ENCODE results near the gene ZIC3. TPM values are rescaled to one million over a fixed set of nuclear protein-coding genes. Genes with fewer than 3 reads are reported as not detected.
"Not testable (repeated sequence)": the region's sequence is repeated elsewhere in the genome, so short reads cannot be mapped to it uniquely, and the experiment has no call there.

ZIC3 gene
- total RNA-seq, 1 donor from 2014 or later: not detected

GRCh38 chrX:137549073-137549472 is 16.9 kb upstream of the ZIC3 start:
- H3K27me3 ChIP-seq (ENCODE audit: control insufficient read depth, insufficient read depth, low read length): peaks cover 10% of the 10 kb centered on the region

GRCh38 chrX:137549851-137550664 is 15.9 kb upstream of the ZIC3 start:
- DNase-seq (ENCODE audit: low read depth): no peak
- no peaks in the 10 kb centered on the region for H3K36me3 ChIP-seq (ENCODE audit: control insufficient read depth, insufficient read depth, low read length)
- FAIRE-seq: no peak
- peaks cover 10% of the 10 kb centered on the region for H3K27me3 ChIP-seq (ENCODE audit: control insufficient read depth, insufficient read depth, low read length)
- H3K4me3 ChIP-seq (ENCODE audit: low read depth, low read length): no peak overlapping the region
- no peak for TF ChIP-seq CTCF (IDR thresholded peaks at IDR 0.05; ENCODE audit: insufficient read depth, low read length, severe bottlenecking)

More at GRCh38 chrX:137549073-137549472, 16.9 kb upstream of the ZIC3 start:
- DNase-seq (ENCODE audit: low read depth) (no peak), FAIRE-seq (no peak)
- Histone ChIP-seq H3K4me3 (ENCODE audit: low read depth, low read length) (no peak overlapping the region), H3K36me3 (ENCODE audit: control insufficient read depth, insufficient read depth, low read length) (no peaks in the 10 kb centered on the region)
- TF ChIP-seq CTCF (IDR thresholded peaks at IDR 0.05; ENCODE audit: insufficient read depth, low read length, severe bottlenecking): no peak

GRCh38 chrX:137550665-137551261 is 15.2 kb upstream of the ZIC3 start:
- FAIRE-seq: no peak
- H3K27me3 ChIP-seq (ENCODE audit: control insufficient read depth, insufficient read depth, low read length): peaks cover 10% of the 10 kb centered on the region

GRCh38 chrX:137552098-137552497 is 13.8 kb upstream of the ZIC3 start:
- not testable (repeated sequence) for H3K27me3 ChIP-seq (ENCODE audit: control insufficient read depth, insufficient read depth, low read length); H3K4me3 ChIP-seq (ENCODE audit: low read depth, low read length); H3K36me3 ChIP-seq (ENCODE audit: control insufficient read depth, insufficient read depth, low read length); FAIRE-seq; DNase-seq (ENCODE audit: low read depth)

More at GRCh38 chrX:137550665-137551261, 15.2 kb upstream of the ZIC3 start:
- H3K4me3 ChIP-seq (ENCODE audit: low read depth, low read length): no peak overlapping the region
- no peak for TF ChIP-seq CTCF (IDR thresholded peaks at IDR 0.05; ENCODE audit: insufficient read depth, low read length, severe bottlenecking)
- H3K36me3 ChIP-seq (ENCODE audit: control insufficient read depth, insufficient read depth, low read length): no peaks in the 10 kb centered on the region
- no peak for DNase-seq (ENCODE audit: low read depth)

GRCh38 chrX:137562096-137562495 is 3.8 kb upstream of the ZIC3 start:
- TF ChIP-seq CTCF (IDR thresholded peaks at IDR 0.05; ENCODE audit: insufficient read depth, low read length, severe bottlenecking): no peak
- FAIRE-seq: no peak

More at GRCh38 chrX:137562096-137562495, 3.8 kb upstream of the ZIC3 start:
- Histone ChIP-seq H3K36me3 (ENCODE audit: control insufficient read depth, insufficient read depth, low read length) (no peaks in the 10 kb centered on the region), H3K27me3 (ENCODE audit: control insufficient read depth, insufficient read depth, low read length) (peaks cover 19% of the 10 kb centered on the region), H3K4me3 (ENCODE audit: low read depth, low read length) (no peak overlapping the region)
- DNase-seq (ENCODE audit: low read depth): no peak

Data from bronchial epithelial cell (primary cell).